Mammary epithelial cell (primary cell): ENCODE results near the gene TRIM63.

Experiments used
- EZH2 ChIP-seq: IDR thresholded peaks from 2 replicates; pipeline ENCODE4 v1.6.1; 2012; ENCODE audit warnings: low read length, inconsistent platforms, borderline replicate concordance
- TF ChIP-seq, protein P1 (sequence below), 2 donors: IDR thresholded peaks in 1 of 2; conservative IDR thresholded peaks in 1 of 2; 2 replicates each; pipeline ENCODE4 v1.5.1; 2011 to 2012; ENCODE audit warnings: inconsistent platforms in 2 of 2, low read length in 2 of 2, mild to moderate bottlenecking in 2 of 2, control low read depth in 1 of 2, low read depth in 1 of 2; ENCODE audit not compliant: insufficient read depth in 1 of 2; ENCODE audit errors: extremely low read depth in 1 of 2

DNA sequence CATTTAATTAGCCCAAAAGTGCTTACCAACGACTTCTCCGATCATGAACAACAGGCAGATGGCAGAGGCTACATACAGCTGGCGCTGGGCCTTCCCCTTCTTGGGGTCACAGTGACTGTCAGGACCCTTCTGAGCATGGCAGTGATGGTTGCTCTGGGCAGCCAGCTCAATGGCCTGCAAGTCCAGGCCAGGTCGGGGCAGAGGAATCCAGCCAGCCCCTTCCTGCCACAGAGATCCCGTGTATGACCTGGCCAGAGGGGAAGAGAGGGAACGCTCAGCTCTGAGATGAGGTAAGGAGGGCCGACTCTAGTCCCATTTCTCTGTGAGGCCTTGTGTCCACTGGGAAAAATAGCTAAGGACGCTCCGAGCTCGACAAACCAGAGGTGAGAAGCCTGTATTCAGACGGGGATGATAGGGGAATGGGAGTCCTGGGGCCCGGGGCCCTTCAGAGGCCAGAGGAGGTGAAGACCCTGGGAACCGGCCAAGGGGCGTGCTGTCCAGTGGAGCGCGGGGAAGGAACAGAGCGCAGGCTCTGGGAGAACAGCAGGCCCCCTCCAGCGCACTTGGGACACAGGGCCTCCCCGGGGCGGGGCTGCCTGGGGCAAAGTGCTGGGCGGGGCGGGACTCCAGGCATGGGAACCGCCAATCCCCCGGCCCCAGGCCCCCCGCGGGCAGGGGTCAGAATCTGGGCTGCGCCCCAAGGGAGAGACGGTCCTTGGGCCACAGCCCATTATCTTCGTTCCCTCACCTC, 22.3 kb downstream of the TRIM63 start:
- TF ChIP-seq, protein P1, sequence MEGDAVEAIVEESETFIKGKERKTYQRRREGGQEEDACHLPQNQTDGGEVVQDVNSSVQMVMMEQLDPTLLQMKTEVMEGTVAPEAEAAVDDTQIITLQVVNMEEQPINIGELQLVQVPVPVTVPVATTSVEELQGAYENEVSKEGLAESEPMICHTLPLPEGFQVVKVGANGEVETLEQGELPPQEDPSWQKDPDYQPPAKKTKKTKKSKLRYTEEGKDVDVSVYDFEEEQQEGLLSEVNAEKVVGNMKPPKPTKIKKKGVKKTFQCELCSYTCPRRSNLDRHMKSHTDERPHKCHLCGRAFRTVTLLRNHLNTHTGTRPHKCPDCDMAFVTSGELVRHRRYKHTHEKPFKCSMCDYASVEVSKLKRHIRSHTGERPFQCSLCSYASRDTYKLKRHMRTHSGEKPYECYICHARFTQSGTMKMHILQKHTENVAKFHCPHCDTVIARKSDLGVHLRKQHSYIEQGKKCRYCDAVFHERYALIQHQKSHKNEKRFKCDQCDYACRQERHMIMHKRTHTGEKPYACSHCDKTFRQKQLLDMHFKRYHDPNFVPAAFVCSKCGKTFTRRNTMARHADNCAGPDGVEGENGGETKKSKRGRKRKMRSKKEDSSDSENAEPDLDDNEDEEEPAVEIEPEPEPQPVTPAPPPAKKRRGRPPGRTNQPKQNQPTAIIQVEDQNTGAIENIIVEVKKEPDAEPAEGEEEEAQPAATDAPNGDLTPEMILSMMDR (conservative IDR thresholded peaks at IDR 0.05 in 1 of 2, IDR thresholded peaks at IDR 0.05 in 1 of 2; ENCODE audit: extremely low read depth in 1 of 2, insufficient read depth in 1 of 2, low read depth in 1 of 2, low read length in 2 of 2), result no peak
- no peak for TF ChIP-seq EZH2
